Endothelial cell of umbilical vein (primary cell): Measurements from ENCODE around the gene SERPINB10. TPM values are rescaled to one million over a fixed set of nuclear protein-coding genes. Genes with fewer than 3 reads are reported as not detected.

Experiments
- BruUV-seq: library from RNA; stranded (reverse); fragments of 400-500 nt; replicated peaks from 2 replicates; lab custom pipeline; 2021; lab: Mats Ljungman, UMichigan
- CTCF ChIA-PET: fragments of 300-600, 350-600 bp; sonication (Branson Sonifier 250); formaldehyde crosslinking; loops from one replicate; lab custom pipeline; 2021; ENCODE audit warnings: antibody characterized with exemption, inconsistent platforms; lab: Charles Lee
- POLR2A ChIA-PET: fragments of 300-600, 350-600 bp; sonication (Branson Sonifier 250); formaldehyde crosslinking; loops from one replicate; lab custom pipeline; 2021; ENCODE audit warnings: antibody characterized with exemption, inconsistent platforms; lab: Charles Lee
- DNase-seq: peaks from one replicate; pipeline ENCODE4 v3.0.0-alpha.2; 2011; ENCODE audit warnings: low read depth, low spot score
- FAIRE-seq: peaks from 2 replicates; lab custom pipeline; 2011; peaks lifted over from hg19 to GRCh38; lab: Jason Lieb, UNC
- H2AFZ ChIP-seq: 2 replicates; pipeline ENCODE4 v1.6.0; 2012; ENCODE audit warnings: low read depth, low read length, control low read depth, inconsistent platforms
- H3K27ac ChIP-seq: 2 replicates; pipeline ENCODE4 v1.5.1; 2011; ENCODE audit warnings: low read depth, mild to moderate bottlenecking, control low read depth, low read length, moderate library complexity; ENCODE audit not compliant: insufficient read depth
- H3K27me3 ChIP-seq, 2 experiments: 2 replicates each; pipeline versions ENCODE4 v1.6.0 to v1.6.1; 2011; ENCODE audit warnings: low read length in 2 of 2, mixed read lengths in 1 of 2; ENCODE audit not compliant: control insufficient read depth in 2 of 2, insufficient read depth in 2 of 2
- H3K36me3 ChIP-seq, 2 experiments: 2 replicates in 1 of 2; 3 replicates in 1 of 2; pipeline ENCODE4 v1.5.1; 2011; ENCODE audit warnings: low read length in 2 of 2, mild to moderate bottlenecking in 1 of 2, moderate library complexity in 1 of 2; ENCODE audit not compliant: control insufficient read depth in 2 of 2, insufficient read depth in 2 of 2; ENCODE audit errors: extremely low read depth in 1 of 2
- H3K4me1 ChIP-seq: 3 replicates; pipeline ENCODE4 v1.5.1; 2011; ENCODE audit warnings: mild to moderate bottlenecking, low read length; ENCODE audit not compliant: control insufficient read depth, insufficient read depth; ENCODE audit errors: extremely low read depth
- H3K4me2 ChIP-seq: 2 replicates; pipeline ENCODE4 v1.6.1; 2011; ENCODE audit warnings: low read length, control low read depth, mixed read lengths; ENCODE audit not compliant: insufficient read depth
- H3K4me3 ChIP-seq, 3 experiments: fragments of 200-600 bp in 1 of 3; sonication (generic), shearing (Covaris generic) in 1 of 3; replicated peaks in 1 of 3; 2 replicates each; pipeline ENCODE4 v1.5.1; 2011 to 2016; ENCODE audit warnings: control low read depth in 3 of 3, low read length in 3 of 3, mild to moderate bottlenecking in 2 of 3, inconsistent platforms in 1 of 3, low read depth in 1 of 3, moderate library complexity in 1 of 3; ENCODE audit not compliant: insufficient read depth in 1 of 3
- H3K79me2 ChIP-seq: 2 replicates; pipeline ENCODE4 v1.6.0; 2012; ENCODE audit warnings: low read length, inconsistent platforms; ENCODE audit not compliant: control insufficient read depth, insufficient read depth
- H3K9ac ChIP-seq: replicated peaks from 2 replicates; pipeline ENCODE3; 2011; ENCODE audit warnings: low read length, control low read depth; ENCODE audit not compliant: insufficient read depth; ENCODE audit errors: extremely low read depth
- H3K9me1 ChIP-seq: replicated peaks from 3 replicates; pipeline ENCODE4 v1.6.0; 2011; ENCODE audit warnings: mild to moderate bottlenecking, low read length; ENCODE audit not compliant: control insufficient read depth, insufficient read depth; ENCODE audit errors: extremely low read depth
- H3K9me3 ChIP-seq: replicated peaks from 2 replicates; pipeline ENCODE4 v1.5.1; 2012; ENCODE audit warnings: low read length, inconsistent platforms; ENCODE audit not compliant: control insufficient read depth, insufficient read depth
- H4K20me1 ChIP-seq: replicated peaks from 2 replicates; pipeline ENCODE3; 2011; ENCODE audit warnings: mild to moderate bottlenecking, low read length; ENCODE audit not compliant: control insufficient read depth, insufficient read depth; ENCODE audit errors: extremely low read depth
- EZH2 ChIP-seq: IDR thresholded peaks from 2 replicates; pipeline ENCODE4 v1.6.1; 2012; ENCODE audit warnings: borderline replicate concordance, low read depth, mild to moderate bottlenecking, moderate library complexity, low read length, inconsistent platforms; ENCODE audit not compliant: severe bottlenecking
- FOS ChIP-seq: IDR thresholded peaks from 2 replicates; pipeline ENCODE4 v1.6.1; 2011; ENCODE audit warnings: mild to moderate bottlenecking, low read length, moderate library complexity, borderline replicate concordance; ENCODE audit not compliant: insufficient read depth
- GATA2 ChIP-seq: IDR thresholded peaks from 2 replicates; pipeline ENCODE4 v1.7.0; 2011; ENCODE audit warnings: low read depth, mild to moderate bottlenecking, moderate library complexity, mixed read lengths, low read length; ENCODE audit not compliant: insufficient read length, insufficient read depth
- JUN ChIP-seq: IDR thresholded peaks from 2 replicates; pipeline ENCODE4 v1.6.1; 2011; ENCODE audit warnings: borderline replicate concordance, low read depth; ENCODE audit not compliant: insufficient read length, insufficient read depth
- MAX ChIP-seq: IDR thresholded peaks from 2 replicates; pipeline ENCODE4 v1.6.1; 2011; ENCODE audit not compliant: insufficient read depth, insufficient read length
- MYC ChIP-seq: IDR thresholded peaks from one replicate; pipeline ENCODE4 v1.6.1; 2011; ENCODE audit warnings: mild to moderate bottlenecking, low read depth, low read length
- POLR2A ChIP-seq: IDR thresholded peaks from 2 replicates; pipeline ENCODE4 v1.6.1; 2012; ENCODE audit warnings: low read depth, mild to moderate bottlenecking, control low read depth, low read length
- POLR2AphosphoS5 ChIP-seq: IDR thresholded peaks from 2 replicates; pipeline ENCODE4 v1.6.1; 2012; ENCODE audit warnings: low read depth, mild to moderate bottlenecking, control low read depth, low read length, moderate library complexity; ENCODE audit not compliant: insufficient read depth
- dilution Hi-C: fragments of 300-500 bp; cut with MboI; formaldehyde crosslinking; loops from one replicate; pipeline ENCODE4 v1.15.0; 2019; ENCODE audit warnings: low sequenced_read_pairs; ENCODE audit not compliant: extremely low pct_ligation_motif_present
- intact Hi-C: fragments of 100-400 bp; cut with micrococcal nuclease; formaldehyde crosslinking; loops from one replicate; pipeline ENCODE4 v1.10.0; 2022
- polyA plus RNA-seq, 4 experiments: library from polyadenylated mRNA; depleted of rRNA in 3 of 4; stranded (reverse) in 3 of 4; unstranded in 1 of 4; fragments of >200 nt; gene quantifications; 2 replicates each; pipeline versions ENCODE4 v1.2.1 to v1.2.3, GENCODE V29; 2011 to 2012; ENCODE audit warnings: missing spikeins in 1 of 4
- total RNA-seq: library from RNA; stranded (reverse); gene quantifications from 2 replicates; pipeline ENCODE4 v1.2.3, GENCODE V29; 2021
- TF ChIP-seq, protein P1 (sequence below), 2 donors: IDR thresholded peaks; 1 replicate in 1 of 2; 2 replicates in 1 of 2; pipeline ENCODE4 v1.5.1; 2011; ENCODE audit warnings: low read length in 2 of 2, mild to moderate bottlenecking in 2 of 2, moderate library complexity in 2 of 2, control low read depth in 1 of 2, inconsistent platforms in 1 of 2, low read depth in 1 of 2; ENCODE audit not compliant: insufficient read depth in 1 of 2; ENCODE audit errors: extremely low read depth in 1 of 2

SERPINB10 gene
- total and polyA plus RNA-seq, 2 donors (not counting 3 experiments of a cell fraction or from before 2014, with no cell fraction given): not detected

GRCh38 chr18:63899206-63899605, 8.6 kb upstream of the SERPINB10 start:
- no peaks in the 10 kb centered on the region for H3K9me3 ChIP-seq
- no peak for TF ChIP-seq MAX
- TF ChIP-seq JUN: no peak
- no peak for TF ChIP-seq GATA2
- TF ChIP-seq MYC: no peak
- TF ChIP-seq, protein P1, sequence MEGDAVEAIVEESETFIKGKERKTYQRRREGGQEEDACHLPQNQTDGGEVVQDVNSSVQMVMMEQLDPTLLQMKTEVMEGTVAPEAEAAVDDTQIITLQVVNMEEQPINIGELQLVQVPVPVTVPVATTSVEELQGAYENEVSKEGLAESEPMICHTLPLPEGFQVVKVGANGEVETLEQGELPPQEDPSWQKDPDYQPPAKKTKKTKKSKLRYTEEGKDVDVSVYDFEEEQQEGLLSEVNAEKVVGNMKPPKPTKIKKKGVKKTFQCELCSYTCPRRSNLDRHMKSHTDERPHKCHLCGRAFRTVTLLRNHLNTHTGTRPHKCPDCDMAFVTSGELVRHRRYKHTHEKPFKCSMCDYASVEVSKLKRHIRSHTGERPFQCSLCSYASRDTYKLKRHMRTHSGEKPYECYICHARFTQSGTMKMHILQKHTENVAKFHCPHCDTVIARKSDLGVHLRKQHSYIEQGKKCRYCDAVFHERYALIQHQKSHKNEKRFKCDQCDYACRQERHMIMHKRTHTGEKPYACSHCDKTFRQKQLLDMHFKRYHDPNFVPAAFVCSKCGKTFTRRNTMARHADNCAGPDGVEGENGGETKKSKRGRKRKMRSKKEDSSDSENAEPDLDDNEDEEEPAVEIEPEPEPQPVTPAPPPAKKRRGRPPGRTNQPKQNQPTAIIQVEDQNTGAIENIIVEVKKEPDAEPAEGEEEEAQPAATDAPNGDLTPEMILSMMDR (IDR thresholded peaks at IDR 0.05; ENCODE audit: extremely low read depth in 1 of 2, insufficient read depth in 1 of 2, low read depth in 1 of 2, low read length in 2 of 2): no peak
- TF ChIP-seq POLR2A: no peak
- no peak for TF ChIP-seq FOS
- no peak for TF ChIP-seq EZH2
- TF ChIP-seq POLR2AphosphoS5: no peak
- no peak overlapping the region for H3K4me2 ChIP-seq
- intact Hi-C loops (no loop called here), dilution Hi-C loops (no loop called here)
- H4K20me1 ChIP-seq: no peaks in the 10 kb centered on the region
- H3K9me1 ChIP-seq: no peaks in the 10 kb centered on the region
- BruUV-seq: no TSS peak
- H3K4me1 ChIP-seq: no peaks in the 10 kb centered on the region
- no peaks in the 10 kb centered on the region for H3K79me2 ChIP-seq
- no peak overlapping the region for H2AFZ ChIP-seq
- CTCF ChIA-PET: no interaction called here
- POLR2A ChIA-PET: no interaction called here
- DNase-seq (no peak), FAIRE-seq (no peak)
- H3K27ac ChIP-seq: no peak overlapping the region
- no peak overlapping the region for H3K9ac ChIP-seq
- no peaks in the 10 kb centered on the region for H3K36me3 ChIP-seq
- no peak overlapping the region for H3K4me3 ChIP-seq
- H3K27me3 ChIP-seq: no peaks in the 10 kb centered on the region
